Tibial nerve (tissue), 4 donors: ENCODE measurements around the gene CPEB1.

ENCODE experiments used
- EP300 ChIP-seq, 2 donors: sonication (generic); formaldehyde crosslinking; IDR thresholded peaks; one replicate each; pipeline ENCODE4 v1.6.1; 2017; ENCODE audit warnings: antibody characterized with exemption in 2 of 2, mild to moderate bottlenecking in 1 of 2
- TF ChIP-seq, protein P1 (sequence below), 5 experiments: fragments of 200-600 bp in 3 of 5; fragments of 450-650 bp in 2 of 5; sonication (generic) in 3 of 5; IDR thresholded peaks; one replicate each; pipeline ENCODE4 v1.5.1; 2016 to 2019; ENCODE audit warnings: antibody characterized with exemption in 5 of 5, mild to moderate bottlenecking in 3 of 5, moderate library complexity in 2 of 5

DNA sequence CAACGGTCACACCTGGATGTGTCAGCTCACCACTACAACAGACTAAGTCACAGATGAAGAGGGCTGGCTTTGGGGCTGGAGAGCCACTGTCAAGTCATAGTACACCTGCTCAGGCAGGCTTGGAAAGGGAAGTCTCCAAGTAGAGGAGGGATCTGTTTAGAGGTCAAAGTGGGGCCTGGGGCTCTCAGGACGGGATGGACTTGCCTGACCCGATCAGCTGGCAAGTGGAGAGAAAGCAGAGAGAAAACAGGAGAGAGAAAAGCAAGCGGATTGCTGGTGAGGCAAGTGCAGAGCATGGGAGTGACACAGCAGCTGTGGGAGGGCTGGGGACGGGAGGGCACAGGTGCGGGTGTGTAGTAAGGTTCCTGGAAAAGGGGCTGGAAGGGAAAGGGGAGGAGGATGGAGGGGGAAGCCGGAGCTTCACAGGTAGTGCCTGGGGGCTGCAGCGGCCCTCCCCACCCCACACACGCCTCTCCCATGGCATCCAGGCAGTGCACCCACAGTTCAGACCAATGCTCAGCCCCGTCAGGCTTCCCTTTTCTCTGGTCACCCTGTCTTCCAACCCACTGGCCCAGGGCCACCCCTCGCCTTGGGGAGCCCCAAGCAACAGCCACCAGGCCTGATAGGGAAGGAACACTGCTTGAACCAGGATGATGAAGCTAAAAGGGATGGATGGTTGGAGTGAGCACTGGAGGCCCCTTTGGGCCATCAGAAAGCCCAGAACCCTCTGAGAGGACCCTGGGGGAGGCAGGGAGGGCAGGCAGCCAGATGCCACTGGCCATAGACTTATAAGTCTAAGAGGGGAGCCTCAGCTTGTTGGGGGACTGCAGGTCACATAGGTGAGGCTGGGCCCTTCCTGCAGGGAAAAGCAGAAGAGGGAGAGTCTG lies 115.4 kb downstream of the CPEB1 start:
- TF ChIP-seq, protein P1, sequence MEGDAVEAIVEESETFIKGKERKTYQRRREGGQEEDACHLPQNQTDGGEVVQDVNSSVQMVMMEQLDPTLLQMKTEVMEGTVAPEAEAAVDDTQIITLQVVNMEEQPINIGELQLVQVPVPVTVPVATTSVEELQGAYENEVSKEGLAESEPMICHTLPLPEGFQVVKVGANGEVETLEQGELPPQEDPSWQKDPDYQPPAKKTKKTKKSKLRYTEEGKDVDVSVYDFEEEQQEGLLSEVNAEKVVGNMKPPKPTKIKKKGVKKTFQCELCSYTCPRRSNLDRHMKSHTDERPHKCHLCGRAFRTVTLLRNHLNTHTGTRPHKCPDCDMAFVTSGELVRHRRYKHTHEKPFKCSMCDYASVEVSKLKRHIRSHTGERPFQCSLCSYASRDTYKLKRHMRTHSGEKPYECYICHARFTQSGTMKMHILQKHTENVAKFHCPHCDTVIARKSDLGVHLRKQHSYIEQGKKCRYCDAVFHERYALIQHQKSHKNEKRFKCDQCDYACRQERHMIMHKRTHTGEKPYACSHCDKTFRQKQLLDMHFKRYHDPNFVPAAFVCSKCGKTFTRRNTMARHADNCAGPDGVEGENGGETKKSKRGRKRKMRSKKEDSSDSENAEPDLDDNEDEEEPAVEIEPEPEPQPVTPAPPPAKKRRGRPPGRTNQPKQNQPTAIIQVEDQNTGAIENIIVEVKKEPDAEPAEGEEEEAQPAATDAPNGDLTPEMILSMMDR (IDR thresholded peaks at IDR 0.05) = no peak
- no peak for TF ChIP-seq EP300 (IDR thresholded peaks at IDR 0.05)
